Prostate gland (tissue), 2 donors: ENCODE results near the gene TWSG1.

Source experiments
- CTCF ChIP-seq, 4 experiments: fragments of 200-600 bp in 2 of 4; fragments of 450-650 bp in 2 of 4; sonication (generic) in 2 of 4; IDR thresholded peaks; 1 replicate in 3 of 4; 2 replicates in 1 of 4; pipeline ENCODE4 v1.5.1; 2016 to 2019; ENCODE audit warnings: antibody characterized with exemption in 4 of 4, mild to moderate bottlenecking in 2 of 4, moderate library complexity in 2 of 4
- POLR2AphosphoS5 ChIP-seq: sonication (generic); formaldehyde crosslinking; IDR thresholded peaks from one replicate; pipeline ENCODE4 v1.6.1; 2017; ENCODE audit warnings: antibody characterized with exemption

- no peak for TF ChIP-seq POLR2AphosphoS5
- TF ChIP-seq CTCF (IDR thresholded peaks at IDR 0.05) = no peak
These were observed 100.5 kb downstream of the TWSG1 start for GRCh38 chr18:9435041-9435440.
